Kidney (tissue), 14 donors: ENCODE measurements around the gene SLN. TPM values are rescaled to one million over a fixed set of nuclear protein-coding genes. Genes with fewer than 3 reads are reported as not detected.

Experiments used
- DNase-seq, 5 donors: peaks; one replicate each; pipeline ENCODE4 v3.0.0-alpha.2; 2013 to 2020
- FAIRE-seq: peaks from 2 replicates; lab custom pipeline; 2012; peaks lifted over from hg19 to GRCh38; lab: Jason Lieb, UNC
- H3K27ac ChIP-seq, 2 donors: one replicate each; pipeline ENCODE4 v1.7.0; 2013; ENCODE audit warnings: low read depth in 2 of 2, low read length in 2 of 2, inconsistent platforms in 1 of 2
- H3K27me3 ChIP-seq: one replicate; pipeline ENCODE4 v1.7.1; 2013; ENCODE audit warnings: low read length, inconsistent platforms; ENCODE audit not compliant: control insufficient read depth, insufficient read depth
- H3K36me3 ChIP-seq, 3 donors: one replicate each; pipeline versions ENCODE4 v1.7.0 to v1.7.1; 2013; ENCODE audit warnings: low read length in 3 of 3, control low read depth in 1 of 3, inconsistent platforms in 1 of 3; ENCODE audit not compliant: insufficient read depth in 3 of 3, control insufficient read depth in 2 of 3
- H3K4me1 ChIP-seq, 3 donors: one replicate each; pipeline versions ENCODE4 v1.7.0 to v1.7.1; 2013; ENCODE audit warnings: low read length in 3 of 3, inconsistent platforms in 1 of 3, low read depth in 1 of 3; ENCODE audit not compliant: control insufficient read depth in 2 of 3, insufficient read depth in 2 of 3
- H3K4me3 ChIP-seq, 3 donors: one replicate each; pipeline versions ENCODE4 v1.7.0 to v1.8.1; 2013; ENCODE audit warnings: low read length in 3 of 3, control low read depth in 1 of 3, inconsistent platforms in 1 of 3
- H3K9ac ChIP-seq, 3 donors: one replicate each; pipeline versions ENCODE4 v1.7.0 to v1.7.1; 2013; ENCODE audit warnings: low read length in 3 of 3, control low read depth in 1 of 3, inconsistent platforms in 1 of 3
- H3K9me3 ChIP-seq, 3 donors: one replicate each; pipeline versions ENCODE4 v1.7.0 to v1.7.1; 2013; ENCODE audit warnings: low read length in 3 of 3, control low read depth in 1 of 3, inconsistent platforms in 1 of 3; ENCODE audit not compliant: control insufficient read depth in 2 of 3, insufficient read depth in 1 of 3
- intact Hi-C: fragments of 100-400 bp; cut with DNase I; formaldehyde crosslinking; loops from one replicate; pipeline ENCODE4 v1.11.1; 2022
- polyA plus RNA-seq: library from polyadenylated mRNA; stranded (reverse); fragments of 350-450 nt; fragmentation: Illumina TruSeq; extraction: RNeasy Lipid Tissue Mini Kit (QIAGEN cat#74804); gene quantifications from one replicate; pipeline ENCODE4 v1.2.3, GENCODE V29; 2014; ENCODE audit warnings: low read depth, low replicate concordance; ENCODE audit not compliant: insufficient read depth
- total RNA-seq: library from RNA; stranded (reverse); fragmentation: NEBNext Ultra II Directional; extraction: Animal tissue kit (Norgen Biotek cat#: 25700); gene quantifications from one replicate; pipeline ENCODE4 v1.2.1, GENCODE V29; 2021
- TF ChIP-seq, protein P1 (sequence below): IDR thresholded peaks from 3 replicates; pipeline ENCODE4 v1.5.1; 2012; ENCODE audit warnings: mild to moderate bottlenecking, moderate library complexity, borderline replicate concordance; ENCODE audit not compliant: insufficient read depth; ENCODE audit errors: extremely low read depth
- donor health status: control.
- donor health status: control.
- donor health status: control.
- donor health status: control.
- donor health status: control.
- donor health status: DM: yes; HTN: yes; CAD: no.
- donor health status: Normal renal cell carcinoma (clear cell type).

SLN gene
- total and polyA plus RNA-seq, 2 donors from 2014 or later: not detected

DNA sequence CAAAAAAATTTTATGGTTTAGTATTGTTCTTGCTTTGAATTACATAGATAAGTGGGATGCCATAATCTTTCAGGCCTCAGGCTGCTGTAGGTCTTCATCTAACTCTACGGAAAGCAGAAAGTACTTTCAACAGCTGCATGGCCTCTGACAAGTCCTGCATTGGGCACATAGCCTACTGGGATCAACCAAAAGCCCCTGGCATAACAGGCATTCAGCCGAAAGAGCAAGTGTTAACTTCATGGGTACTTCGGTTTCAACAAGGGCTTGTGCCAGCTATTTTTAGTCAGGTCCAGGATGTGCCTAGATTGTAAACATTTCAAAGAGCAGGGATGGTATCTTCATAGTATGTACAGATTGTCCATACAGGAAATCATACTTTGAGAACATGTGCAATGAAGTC lies 3.1 kb downstream of the SLN start:
- DNase-seq (no peak), FAIRE-seq (no peak)
- TF ChIP-seq, protein P1, sequence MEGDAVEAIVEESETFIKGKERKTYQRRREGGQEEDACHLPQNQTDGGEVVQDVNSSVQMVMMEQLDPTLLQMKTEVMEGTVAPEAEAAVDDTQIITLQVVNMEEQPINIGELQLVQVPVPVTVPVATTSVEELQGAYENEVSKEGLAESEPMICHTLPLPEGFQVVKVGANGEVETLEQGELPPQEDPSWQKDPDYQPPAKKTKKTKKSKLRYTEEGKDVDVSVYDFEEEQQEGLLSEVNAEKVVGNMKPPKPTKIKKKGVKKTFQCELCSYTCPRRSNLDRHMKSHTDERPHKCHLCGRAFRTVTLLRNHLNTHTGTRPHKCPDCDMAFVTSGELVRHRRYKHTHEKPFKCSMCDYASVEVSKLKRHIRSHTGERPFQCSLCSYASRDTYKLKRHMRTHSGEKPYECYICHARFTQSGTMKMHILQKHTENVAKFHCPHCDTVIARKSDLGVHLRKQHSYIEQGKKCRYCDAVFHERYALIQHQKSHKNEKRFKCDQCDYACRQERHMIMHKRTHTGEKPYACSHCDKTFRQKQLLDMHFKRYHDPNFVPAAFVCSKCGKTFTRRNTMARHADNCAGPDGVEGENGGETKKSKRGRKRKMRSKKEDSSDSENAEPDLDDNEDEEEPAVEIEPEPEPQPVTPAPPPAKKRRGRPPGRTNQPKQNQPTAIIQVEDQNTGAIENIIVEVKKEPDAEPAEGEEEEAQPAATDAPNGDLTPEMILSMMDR: no peak
- intact Hi-C loops: no loop called here
- no peak overlapping the region for H3K4me3 ChIP-seq
- no peaks in the 10 kb centered on the region for H3K9me3 ChIP-seq
- H3K9ac ChIP-seq: no peak overlapping the region
- H3K4me1 ChIP-seq: no peaks in the 10 kb centered on the region
- no peaks in the 10 kb centered on the region for H3K36me3 ChIP-seq
- no peak overlapping the region for H3K27ac ChIP-seq
- H3K27me3 ChIP-seq: no peaks in the 10 kb centered on the region

DNA sequence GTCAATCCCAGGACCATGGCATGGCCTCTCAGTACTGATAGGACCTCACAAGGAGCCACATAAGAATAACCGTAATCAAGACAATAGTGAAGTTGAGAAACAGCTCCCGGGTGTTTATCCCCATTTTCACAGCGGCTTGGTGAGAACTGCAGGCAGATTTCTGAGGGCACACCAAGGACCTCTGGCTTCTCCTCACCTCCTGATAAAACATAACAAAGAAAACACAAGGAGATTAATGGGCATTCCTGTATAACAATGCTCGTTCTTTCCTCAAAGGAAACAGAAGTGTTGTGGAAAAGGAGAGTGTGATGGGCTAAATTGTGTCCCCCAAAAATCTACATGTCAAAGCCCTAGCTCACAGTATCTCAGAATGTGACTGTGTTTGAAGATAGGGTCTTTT lies 4.0 kb downstream of the SLN start:
- TF ChIP-seq, protein P1: no peak
- H3K27me3 ChIP-seq: no peaks in the 10 kb centered on the region
- no peak for DNase-seq
- intact Hi-C loops: no loop called here
- H3K4me3 ChIP-seq: no peak overlapping the region
- no peaks in the 10 kb centered on the region for H3K9me3 ChIP-seq
- no peak overlapping the region for H3K9ac ChIP-seq
- no peak for FAIRE-seq
- H3K4me1 ChIP-seq: no peaks in the 10 kb centered on the region
- no peaks in the 10 kb centered on the region for H3K36me3 ChIP-seq
- no peak overlapping the region for H3K27ac ChIP-seq

DNA sequence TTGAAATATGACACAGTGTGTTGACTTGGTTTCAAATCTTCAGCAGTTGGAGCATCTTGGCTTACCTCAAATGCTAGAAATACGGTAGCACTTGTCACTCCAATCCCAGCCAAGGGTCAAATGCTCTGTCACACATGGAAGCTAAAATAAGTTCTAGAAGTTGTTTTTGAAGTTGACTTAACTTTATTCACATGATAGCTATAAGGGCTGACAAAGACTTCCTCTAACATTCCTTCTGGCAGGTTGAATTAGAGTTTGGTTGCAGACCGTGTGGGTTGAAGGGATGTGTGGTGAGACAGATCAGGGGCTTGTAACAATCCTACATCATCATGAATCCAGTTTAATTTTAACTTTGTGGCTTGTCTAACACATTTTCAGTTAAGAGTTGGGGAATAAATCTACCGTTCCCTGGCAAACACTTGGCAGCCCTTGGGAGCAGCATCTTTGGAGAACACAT lies 4.6 kb downstream of the SLN start:
- Histone ChIP-seq H3K27ac (no peak overlapping the region), H3K9ac (no peak overlapping the region), H3K9me3 (no peaks in the 10 kb centered on the region), H3K36me3 (no peaks in the 10 kb centered on the region), H3K4me1 (no peaks in the 10 kb centered on the region), H3K27me3 (no peaks in the 10 kb centered on the region), H3K4me3 (no peak overlapping the region)
- FAIRE-seq (no peak), DNase-seq (no peak)
- intact Hi-C loops: no loop called here
- TF ChIP-seq, protein P1: no peak

DNA sequence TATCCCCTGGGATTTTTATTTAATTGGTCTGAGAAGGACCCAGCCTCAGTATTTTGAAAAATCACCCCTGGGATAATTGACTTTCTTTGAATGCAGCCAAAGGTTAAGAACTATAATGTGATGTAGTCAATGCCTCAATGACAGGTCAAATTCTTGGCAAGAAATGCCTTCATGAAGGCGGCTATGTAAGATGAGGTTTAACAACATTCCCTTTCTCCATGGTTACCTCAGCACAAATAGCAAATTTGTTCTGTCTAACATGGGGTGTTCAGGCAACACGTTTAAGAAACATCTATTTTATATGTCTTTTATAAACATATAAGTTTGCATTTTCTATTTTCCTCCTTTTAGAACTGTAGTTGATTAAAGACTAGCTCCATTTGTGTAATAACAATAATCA lies 5.3 kb downstream of the SLN start:
- no peak overlapping the region for H3K27ac ChIP-seq
- no peaks in the 10 kb centered on the region for H3K4me1 ChIP-seq
- TF ChIP-seq, protein P1: no peak
- no peaks in the 10 kb centered on the region for H3K9me3 ChIP-seq
- no peaks in the 10 kb centered on the region for H3K36me3 ChIP-seq
- H3K9ac ChIP-seq: no peak overlapping the region
- no peak for FAIRE-seq
- no peaks in the 10 kb centered on the region for H3K27me3 ChIP-seq
- DNase-seq: no peak
- intact Hi-C loops: no loop called here
- H3K4me3 ChIP-seq: no peak overlapping the region
